Inferior parietal cortex (tissue), 1 donor: ENCODE measurements around the gene ANXA3.

Experiments used
- DNase-seq: peaks from one replicate; pipeline ENCODE4 v3.0.0-alpha.2; 2016; ENCODE audit errors: extremely low spot score

Gene ANXA3

GRCh38 chr4:78611215-78611558, 59.6 kb downstream of the ANXA3 start:
- DNase-seq = no peak

- DNase-seq = peak; percentile 59
Measured at GRCh38 chr4:78612398-78613178, 61.0 kb downstream of the ANXA3 start.

GRCh38 chr4:78613522-78614321, 62.2 kb downstream of the ANXA3 start:
- no peak for DNase-seq

- DNase-seq = no peak
Measured at GRCh38 chr4:78616046-78616498, 64.5 kb downstream of the ANXA3 start.

GRCh38 chr4:78618436-78618835, 66.9 kb downstream of the ANXA3 start:
- no peak for DNase-seq

GRCh38 chr4:78621395-78621794, 69.8 kb downstream of the ANXA3 start:
- no peak for DNase-seq

- DNase-seq = no peak
Measured at GRCh38 chr4:78622253-78622979, 70.8 kb downstream of the ANXA3 start.

GRCh38 chr4:78624048-78624447, 72.5 kb downstream of the ANXA3 start:
- no peak for DNase-seq

GRCh38 chr4:78625073-78625472, 73.5 kb downstream of the ANXA3 start:
- DNase-seq = no peak

- no peak for DNase-seq
Measured at GRCh38 chr4:78627046-78627965, 75.7 kb downstream of the ANXA3 start.

GRCh38 chr4:78627966-78628678, 76.6 kb downstream of the ANXA3 start:
- DNase-seq = no peak

GRCh38 chr4:78629991-78630541, 78.5 kb downstream of the ANXA3 start:
- no peak for DNase-seq

- no peak for DNase-seq
Measured at GRCh38 chr4:78630615-78631014, 79.0 kb downstream of the ANXA3 start.

GRCh38 chr4:78634011-78634664, 82.6 kb downstream of the ANXA3 start:
- DNase-seq = peak; percentile 63

- DNase-seq = no peak
Measured at GRCh38 chr4:78638337-78639172, 87.0 kb downstream of the ANXA3 start.

GRCh38 chr4:78640714-78641113, 89.1 kb downstream of the ANXA3 start:
- no peak for DNase-seq

- no peak for DNase-seq
Measured at GRCh38 chr4:78642934-78643333, 91.4 kb downstream of the ANXA3 start.

GRCh38 chr4:78644063-78644691, 92.6 kb downstream of the ANXA3 start:
- DNase-seq = no peak
